ENCODE data around the gene GALNT18. TPM values are rescaled to one million over a fixed set of nuclear protein-coding genes. Genes with fewer than 3 reads are reported as not detected.
A peak's percentile ranks its signal among the peaks of the same experiment; 100 is the strongest.

The GALNT18 gene
- total and polyA plus RNA-seq, 2 experiments from 2014 or later = 4.3 to 10.8 TPM

- H3K4me1 Mint-ChIP-seq = peaks cover 33% of the 10 kb centered on the region
- H3K9me2 ChIP-seq (ENCODE audit: insufficient read depth) = no peaks in the 10 kb centered on the region
- DNase-seq (ENCODE audit: low spot score) (no peak), ATAC-seq (no peak)
- H2AFZ ChIP-seq = no peak overlapping the region
- H3K9me3 Mint-ChIP-seq = peaks cover 2% of the 10 kb centered on the region; the same call in 2 of the 3 replicates
- no peaks in the 10 kb centered on the region for H4K20me1 ChIP-seq (replicated peaks; ENCODE audit: insufficient read depth)
- H3K27ac Mint-ChIP-seq = no peak overlapping the region
- TF ChIP-seq JUNB (IDR thresholded peaks at IDR 0.05; ENCODE audit: unreplicated experiment) (no peak), REST (IDR thresholded peaks at IDR 0.05; ENCODE audit: unreplicated experiment) (peak; percentile 65), ZNF114 (CRISPR knock-in tag; IDR thresholded peaks at IDR 0.05) (no peak), ZNF462 (CRISPR knock-in tag; IDR thresholded peaks at IDR 0.05) (no peak)
- no peak overlapping the region for H3K4me3 Mint-ChIP-seq
- peaks cover 4% of the 10 kb centered on the region for H3K27me3 Mint-ChIP-seq (ENCODE audit: insufficient read depth, low read depth, poor library complexity)
- no peak overlapping the region for H3K4me3 ChIP-seq
- peaks cover 14% of the 10 kb centered on the region; the same call in 2 of the 3 replicates for H3K36me3 Mint-ChIP-seq (ENCODE audit: low read depth)
- no peaks in the 10 kb centered on the region for H3F3A ChIP-seq (replicated peaks; ENCODE audit: low read depth)
- H3K79me2 ChIP-seq (replicated peaks; ENCODE audit: insufficient read depth) = no peaks in the 10 kb centered on the region
- no peak overlapping the region for H3K27ac ChIP-seq (ENCODE audit: low read depth)
- H3K36me3 ChIP-seq (ENCODE audit: insufficient read depth) = no peaks in the 10 kb centered on the region
- H3K27me3 ChIP-seq (ENCODE audit: insufficient read depth) = no peaks in the 10 kb centered on the region
- H3K4me2 ChIP-seq = no peak overlapping the region
- H3K4me1 ChIP-seq (ENCODE audit: insufficient read depth) = peaks cover 7% of the 10 kb centered on the region
These were observed 255.0 kb downstream of the GALNT18 start for GRCh38 chr11:11366793-11367192.
